Astrocyte (in vitro differentiated cells and primary cell): Measurements from ENCODE around the gene DYRK4.

Source experiments
- CTCF ChIP-seq: IDR thresholded peaks from 2 replicates; pipeline ENCODE4 v1.5.1; 2011; ENCODE audit warnings: low read depth, mild to moderate bottlenecking, inconsistent platforms, low read length, moderate library complexity; ENCODE audit not compliant: insufficient read depth
- EZH2 ChIP-seq: IDR thresholded peaks from 2 replicates; pipeline ENCODE4 v1.6.1; 2012; ENCODE audit warnings: mild to moderate bottlenecking, low read length, inconsistent platforms; ENCODE audit not compliant: insufficient read depth

DNA sequence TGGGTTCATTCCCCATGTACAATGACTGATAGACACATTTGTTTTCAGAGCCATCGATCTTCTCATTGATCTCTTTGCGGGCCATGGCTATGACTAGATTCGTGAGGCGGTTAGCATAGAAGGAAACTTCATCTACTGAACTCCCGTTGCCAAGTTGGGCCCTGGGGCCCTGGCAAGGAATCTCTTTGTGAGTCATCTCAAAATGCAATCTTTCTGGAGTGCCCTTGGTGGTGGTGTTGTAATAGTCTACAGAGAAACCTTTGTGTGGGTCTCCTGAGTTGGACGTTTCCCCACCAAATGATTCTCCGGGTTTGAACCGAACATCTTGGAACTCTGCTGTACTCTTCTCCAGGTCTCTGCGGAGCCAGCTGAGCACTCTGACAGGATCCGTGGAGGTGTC, 66.4 kb downstream of the DYRK4 start:
- TF ChIP-seq EZH2 (no peak), CTCF (no peak)
